Activated CD8-positive, alpha-beta T cell treated with anti-CD3 and anti-CD28 coated beads for 36 hours (primary cell): ENCODE results near the gene STK32C. TPM values are rescaled to one million over a fixed set of nuclear protein-coding genes. Genes with fewer than 3 reads are reported as not detected.

Experiments used
- ATAC-seq: fragments of 200-7000 bp; cut with Tn5 transposase; one replicate; pipeline ENCODE4 v1.10.0; 2021; ENCODE audit warnings: mild to moderate bottlenecking, moderate library complexity
- CTCF ChIA-PET: fragments of 350-600 bp; sonication (Branson Sonifier 250); formaldehyde crosslinking; loops from one replicate; lab custom pipeline; 2021; ENCODE audit warnings: antibody characterized with exemption; lab: Charles Lee
- POLR2A ChIA-PET: fragments of 350-600 bp; sonication (Branson Sonifier 250); formaldehyde crosslinking; loops from one replicate; lab custom pipeline; 2021; ENCODE audit warnings: antibody characterized with exemption; lab: Charles Lee
- DNase-seq: peaks from one replicate; pipeline ENCODE4 v3.0.0-alpha.2; 2020
- H3K27ac Mint-ChIP-seq: one replicate; pipeline ENCODE4 v1.8.0; 2021; ENCODE audit warnings: mild to moderate bottlenecking, mixed read lengths
- H3K27me3 Mint-ChIP-seq: one replicate; pipeline ENCODE4 v1.8.0; 2021; ENCODE audit warnings: mixed read lengths
- H3K36me3 Mint-ChIP-seq: one replicate; pipeline ENCODE4 v1.8.0; 2021; ENCODE audit warnings: low read depth, mixed read lengths
- H3K4me1 Mint-ChIP-seq: one replicate; pipeline ENCODE4 v1.8.0; 2021; ENCODE audit warnings: low read depth, mixed read lengths
- H3K4me3 Mint-ChIP-seq: one replicate; pipeline ENCODE4 v1.8.0; 2021; ENCODE audit warnings: mild to moderate bottlenecking, moderate library complexity, mixed read lengths
- H3K9me3 Mint-ChIP-seq: one replicate; pipeline ENCODE4 v1.8.0; 2021; ENCODE audit warnings: mixed read lengths
- intact Hi-C: fragments of 100-400 bp; cut with micrococcal nuclease; formaldehyde crosslinking; loops from one replicate; pipeline ENCODE4 v1.10.0; 2022
- total RNA-seq, 2 experiments: library from RNA; stranded (reverse); gene quantifications; one replicate each; pipeline ENCODE4 v1.2.3, GENCODE V29; 2021
- TF ChIP-seq, protein P1 (sequence below): fragments of 200-600 bp; IDR thresholded peaks from one replicate; pipeline ENCODE4 v1.8.0; 2022; ENCODE audit warnings: antibody characterized with exemption, mild to moderate bottlenecking

The STK32C gene
- total RNA-seq, 2 experiments from 2014 or later, result 29.3 to 31.4 TPM

GRCh38 chr10:132187430-132188138 lies 120.2 kb downstream of the STK32C start:
- ATAC-seq, result peak; percentile 10
- intact Hi-C loops, result no loop called here
- TF ChIP-seq, protein P1, sequence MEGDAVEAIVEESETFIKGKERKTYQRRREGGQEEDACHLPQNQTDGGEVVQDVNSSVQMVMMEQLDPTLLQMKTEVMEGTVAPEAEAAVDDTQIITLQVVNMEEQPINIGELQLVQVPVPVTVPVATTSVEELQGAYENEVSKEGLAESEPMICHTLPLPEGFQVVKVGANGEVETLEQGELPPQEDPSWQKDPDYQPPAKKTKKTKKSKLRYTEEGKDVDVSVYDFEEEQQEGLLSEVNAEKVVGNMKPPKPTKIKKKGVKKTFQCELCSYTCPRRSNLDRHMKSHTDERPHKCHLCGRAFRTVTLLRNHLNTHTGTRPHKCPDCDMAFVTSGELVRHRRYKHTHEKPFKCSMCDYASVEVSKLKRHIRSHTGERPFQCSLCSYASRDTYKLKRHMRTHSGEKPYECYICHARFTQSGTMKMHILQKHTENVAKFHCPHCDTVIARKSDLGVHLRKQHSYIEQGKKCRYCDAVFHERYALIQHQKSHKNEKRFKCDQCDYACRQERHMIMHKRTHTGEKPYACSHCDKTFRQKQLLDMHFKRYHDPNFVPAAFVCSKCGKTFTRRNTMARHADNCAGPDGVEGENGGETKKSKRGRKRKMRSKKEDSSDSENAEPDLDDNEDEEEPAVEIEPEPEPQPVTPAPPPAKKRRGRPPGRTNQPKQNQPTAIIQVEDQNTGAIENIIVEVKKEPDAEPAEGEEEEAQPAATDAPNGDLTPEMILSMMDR, result no peak
- ChIA-PET CTCF (interaction anchor here (1.4 kb wide), 1 partner anchor 32 kb away, joined by 3 read pairs; no protein-coding TSS in a partner anchor), POLR2A (no interaction called here)
- no peaks in the 10 kb centered on the region for H3K9me3 Mint-ChIP-seq
- H3K4me1 Mint-ChIP-seq, result no peaks in the 10 kb centered on the region
- H3K27ac Mint-ChIP-seq, result no peak overlapping the region
- H3K36me3 Mint-ChIP-seq, result peaks cover 2% of the 10 kb centered on the region
- no peak for DNase-seq
- H3K4me3 Mint-ChIP-seq, result peak overlapping the region; percentile 63
- H3K27me3 Mint-ChIP-seq, result peaks cover 44% of the 10 kb centered on the region

DNA sequence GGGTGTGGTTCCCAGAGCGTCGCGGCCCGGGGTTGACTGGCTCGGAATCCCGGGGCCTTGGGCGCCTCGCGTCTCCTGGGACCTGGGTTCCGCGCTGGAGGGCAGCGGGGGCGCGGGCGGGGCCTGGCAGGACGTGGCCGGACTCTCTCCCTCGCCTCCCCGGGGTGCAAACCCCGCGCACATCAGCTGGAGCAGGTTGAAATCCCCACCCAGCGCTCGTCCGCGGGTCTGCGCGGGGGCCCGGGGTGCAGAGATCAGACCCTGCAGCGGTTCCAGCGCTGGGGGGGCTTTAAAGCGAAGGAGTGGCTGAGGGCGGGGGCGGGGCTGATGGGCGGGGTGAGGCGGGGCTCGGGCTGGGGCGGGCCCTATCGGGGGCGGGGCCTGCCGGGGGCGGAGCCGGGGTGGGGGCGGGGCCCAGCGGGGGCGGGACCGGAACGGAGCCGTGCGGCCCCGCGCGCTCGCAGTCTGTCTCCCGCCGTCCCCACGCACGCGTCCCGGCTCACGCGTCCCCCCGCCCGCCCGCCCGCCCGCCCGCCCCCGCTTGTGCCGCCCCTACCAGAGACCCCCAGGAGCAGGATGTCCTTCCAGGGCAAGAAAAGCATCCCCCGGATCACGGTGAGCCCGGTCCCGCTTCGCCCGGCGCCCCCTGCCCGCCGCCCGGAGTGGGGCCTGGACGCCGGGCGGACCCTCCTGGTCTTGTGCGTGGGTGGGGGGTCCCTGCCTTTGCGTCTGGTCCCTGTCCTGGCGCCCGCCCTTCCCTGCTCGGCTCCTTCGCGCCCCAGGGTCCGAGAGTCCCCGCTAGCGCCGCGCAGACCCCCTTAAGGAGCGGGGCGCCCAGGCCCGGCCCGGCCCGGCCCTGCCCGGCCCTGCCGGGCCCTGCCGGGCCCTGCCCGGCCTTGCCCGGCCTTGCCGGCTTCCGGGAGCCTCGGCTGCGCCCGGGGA lies 121.0 kb downstream of the STK32C start, which contains the start of gene DPYSL4:
Gene DPYSL4, plus strand, starts transcription at position 461 of the 942 bp plus-strand sequence. Its CDS starts 116 bp downstream, at position 577.
- H3K4me1 Mint-ChIP-seq, result no peaks in the 10 kb centered on the region
- intact Hi-C loops, result no loop called here
- ATAC-seq (peak; percentile 72), DNase-seq (peak; percentile 21)
- H3K4me3 Mint-ChIP-seq, result peak within 1 kb of the TSS; percentile 63
- H3K27ac Mint-ChIP-seq, result no peak within 1 kb of the TSS
- H3K36me3 Mint-ChIP-seq, result peaks cover 2% of the 10 kb centered on the region
- H3K27me3 Mint-ChIP-seq, result peaks cover 45% of the 10 kb centered on the region
- CTCF ChIA-PET, result no interaction called here
- POLR2A ChIA-PET, result no interaction called here
- H3K9me3 Mint-ChIP-seq, result no peaks in the 10 kb centered on the region
- TF ChIP-seq, protein P1, result no peak

- H3K4me1 Mint-ChIP-seq, result no peaks in the 10 kb centered on the region
- no peak overlapping the region for H3K27ac Mint-ChIP-seq
- H3K4me3 Mint-ChIP-seq, result no peak overlapping the region
- peaks cover 2% of the 10 kb centered on the region for H3K36me3 Mint-ChIP-seq
- intact Hi-C loops, result no loop called here
- ChIA-PET CTCF (no interaction called here), POLR2A (no interaction called here)
- DNase-seq, result peak; percentile 61
- H3K9me3 Mint-ChIP-seq, result no peaks in the 10 kb centered on the region
- TF ChIP-seq, protein P1, result no peak
- H3K27me3 Mint-ChIP-seq, result peaks cover 45% of the 10 kb centered on the region
- ATAC-seq, result peak; percentile 88
These were observed 121.9 kb downstream of the STK32C start for GRCh38 chr10:132185601-132186487.

DNA sequence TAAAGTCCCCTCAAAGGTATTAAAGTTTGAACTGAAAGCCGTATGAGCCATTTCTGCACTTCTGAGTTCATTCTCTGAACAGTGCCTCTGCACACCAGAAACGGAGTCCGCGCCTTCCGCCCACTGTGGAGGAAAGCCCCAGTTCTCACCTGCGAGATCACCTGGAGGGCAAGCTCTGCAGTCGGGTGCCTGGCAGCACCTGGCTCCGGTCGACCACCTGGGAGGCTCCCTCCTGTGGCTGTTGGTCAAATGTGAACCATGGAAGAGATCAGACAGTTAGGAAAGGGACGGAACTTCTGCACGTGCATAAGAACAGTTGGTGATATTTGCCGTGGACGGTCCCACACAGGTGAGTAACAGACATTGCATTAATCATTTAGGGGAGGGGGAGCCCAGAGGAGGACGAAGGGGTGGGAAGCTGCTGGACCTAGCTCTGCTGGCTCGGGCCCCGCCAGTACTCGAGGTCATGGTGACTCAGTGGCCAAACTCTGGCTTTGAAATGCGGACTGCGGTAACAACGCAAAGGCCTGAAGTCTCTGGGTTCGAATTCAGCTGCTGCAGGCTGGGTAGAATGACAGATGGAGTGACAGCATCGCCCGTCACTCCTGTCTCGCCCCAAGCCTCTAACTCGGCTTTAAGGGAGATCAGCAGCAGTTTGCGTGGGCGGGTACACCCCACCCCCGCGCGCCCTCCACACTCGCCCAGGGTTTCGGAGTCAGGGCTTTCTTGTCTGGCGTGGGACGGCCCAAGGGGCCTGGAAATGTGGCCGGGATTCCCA lies 122.7 kb downstream of the STK32C start:
- POLR2A ChIA-PET, result no interaction called here

More for the DNA sequence above, 122.7 kb downstream of the STK32C start:
- no peaks in the 10 kb centered on the region for H3K4me1 Mint-ChIP-seq
- ATAC-seq (no peak), DNase-seq (no peak)
- intact Hi-C loops, result no loop called here
- H3K36me3 Mint-ChIP-seq, result no peaks in the 10 kb centered on the region
- TF ChIP-seq, protein P1, result no peak
- no peak overlapping the region for H3K27ac Mint-ChIP-seq
- H3K27me3 Mint-ChIP-seq, result peaks cover 45% of the 10 kb centered on the region
- CTCF ChIA-PET, result no interaction called here
- H3K9me3 Mint-ChIP-seq, result no peaks in the 10 kb centered on the region
- no peak overlapping the region for H3K4me3 Mint-ChIP-seq
